Karpas-422 (cell line): ENCODE data around the gene RMND5A. TPM values are rescaled to one million over a fixed set of nuclear protein-coding genes. Genes with fewer than 3 reads are reported as not detected.

Experiments
- DNase-seq: peaks from one replicate; pipeline ENCODE4 v3.0.0-alpha.2; 2015
- H2AFZ ChIP-seq: fragments of 200-600 bp; sonication (generic); 2 replicates; pipeline ENCODE4 v1.6.1; 2014; ENCODE audit warnings: antibody characterized with exemption, low read length, mixed read lengths
- H3K27ac ChIP-seq: fragments of 200-600 bp; sonication (generic); 2 replicates; pipeline ENCODE4 v1.5.1; 2014; ENCODE audit warnings: mild to moderate bottlenecking, low read length, moderate library complexity
- H3K27me3 ChIP-seq: fragments of 200-600 bp; sonication (generic); 2 replicates; pipeline ENCODE4 v1.6.1; 2014; ENCODE audit warnings: low read length, mixed read lengths
- H3K36me3 ChIP-seq: fragments of 200-600 bp; sonication (generic); 2 replicates; pipeline ENCODE4 v1.6.1; 2014; ENCODE audit warnings: low read length, mixed read lengths; ENCODE audit not compliant: insufficient read depth
- H3K4me1 ChIP-seq: fragments of 200-600 bp; sonication (generic); 2 replicates; pipeline ENCODE4 v1.6.1; 2014; ENCODE audit warnings: mild to moderate bottlenecking, low read length, mixed read lengths
- H3K4me2 ChIP-seq: fragments of 200-600 bp; sonication (generic); 2 replicates; pipeline ENCODE4 v1.6.1; 2014; ENCODE audit warnings: low read length, low read depth, mild to moderate bottlenecking; ENCODE audit not compliant: poor library complexity, severe bottlenecking
- H3K4me3 ChIP-seq: fragments of 200-600 bp; sonication (generic); 2 replicates; pipeline ENCODE4 v1.5.1; 2014; ENCODE audit warnings: mild to moderate bottlenecking, antibody characterized with exemption, low read length, mixed read lengths
- H3K79me2 ChIP-seq: fragments of 200-600 bp; sonication (generic); 2 replicates; pipeline ENCODE4 v1.6.1; 2014; ENCODE audit warnings: mild to moderate bottlenecking, low read length, mixed read lengths
- H3K9ac ChIP-seq: fragments of 200-600 bp; sonication (generic); 2 replicates; pipeline ENCODE4 v1.6.0; 2014; ENCODE audit warnings: low read length
- H3K9me2 ChIP-seq: fragments of 200-600 bp; sonication (generic), shearing (Covaris generic); replicated peaks from 2 replicates; pipeline ENCODE4 v1.6.0; 2014; ENCODE audit warnings: mild to moderate bottlenecking, low read length, moderate library complexity; ENCODE audit not compliant: insufficient read depth
- H3K9me3 ChIP-seq: fragments of 300-700, 200-600 bp; sonication (generic); 2 replicates; pipeline ENCODE4 v1.6.1; 2014; ENCODE audit warnings: low read length, mixed read lengths
- H4K20me1 ChIP-seq: fragments of 200-600 bp; sonication (generic); 2 replicates; pipeline ENCODE4 v1.6.1; 2014; ENCODE audit warnings: mild to moderate bottlenecking, antibody characterized with exemption, low read length, low read depth; ENCODE audit not compliant: insufficient read depth
- total RNA-seq: library from RNA; depleted of rRNA; stranded (reverse); fragments of >200 nt; shearing (Covaris generic); gene quantifications from 2 replicates; pipeline ENCODE4 v1.2.3, GENCODE V29; 2014; ENCODE audit warnings: low replicate concordance

The RMND5A gene
- total RNA-seq, 1 experiment from 2014 or later = 180 TPM

DNA sequence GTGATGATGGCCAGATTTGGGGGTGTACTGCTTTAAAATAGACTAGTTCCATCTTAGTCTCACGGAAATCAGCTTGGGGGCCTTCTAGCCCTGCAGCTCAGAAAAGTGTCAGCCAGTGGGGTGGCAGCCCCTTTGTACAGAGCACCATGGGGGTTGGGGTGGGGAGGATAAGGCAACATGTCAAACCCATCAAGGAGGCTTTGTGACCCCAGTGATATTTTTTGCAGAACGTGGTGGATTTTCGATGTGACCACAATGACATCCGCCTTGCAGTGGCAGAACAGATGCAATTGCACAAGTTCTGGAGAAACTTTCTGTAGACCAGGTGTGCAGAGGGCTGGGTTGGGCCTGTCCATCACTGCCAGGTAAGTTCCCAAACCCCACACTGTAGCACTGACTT lies 73.7 kb downstream of the RMND5A start:
- Histone ChIP-seq H3K27ac (no peak overlapping the region), H3K79me2 (no peaks in the 10 kb centered on the region), H3K9me2 (no peaks in the 10 kb centered on the region), H3K4me1 (no peaks in the 10 kb centered on the region), H3K9ac (no peak overlapping the region), H3K36me3 (peaks cover 5% of the 10 kb centered on the region; the same call in 1 of the 2 replicates), H3K27me3 (peaks cover 7% of the 10 kb centered on the region; the same call in 1 of the 2 replicates), H2AFZ (no peak overlapping the region), H3K4me3 (no peak overlapping the region), H4K20me1 (no peaks in the 10 kb centered on the region), H3K9me3 (peaks cover 11% of the 10 kb centered on the region; the same call in 1 of the 2 replicates), H3K4me2 (no peak overlapping the region)
- no peak for DNase-seq

GRCh38 chr2:86794861-86795260 lies 74.8 kb downstream of the RMND5A start:
- no peak overlapping the region for H3K27ac ChIP-seq
- H3K4me1 ChIP-seq = no peaks in the 10 kb centered on the region
- H3K9me2 ChIP-seq = no peaks in the 10 kb centered on the region
- H3K4me2 ChIP-seq = no peak overlapping the region
- no peaks in the 10 kb centered on the region for H4K20me1 ChIP-seq
- H3K9me3 ChIP-seq = peaks cover 11% of the 10 kb centered on the region; the same call in 1 of the 2 replicates
- H3K27me3 ChIP-seq = peaks cover 7% of the 10 kb centered on the region; the same call in 1 of the 2 replicates
- no peak for DNase-seq
- peaks cover 5% of the 10 kb centered on the region; the same call in 1 of the 2 replicates for H3K36me3 ChIP-seq
- H2AFZ ChIP-seq = no peak overlapping the region
- H3K9ac ChIP-seq = no peak overlapping the region
- no peak overlapping the region for H3K4me3 ChIP-seq
- no peaks in the 10 kb centered on the region for H3K79me2 ChIP-seq

DNA sequence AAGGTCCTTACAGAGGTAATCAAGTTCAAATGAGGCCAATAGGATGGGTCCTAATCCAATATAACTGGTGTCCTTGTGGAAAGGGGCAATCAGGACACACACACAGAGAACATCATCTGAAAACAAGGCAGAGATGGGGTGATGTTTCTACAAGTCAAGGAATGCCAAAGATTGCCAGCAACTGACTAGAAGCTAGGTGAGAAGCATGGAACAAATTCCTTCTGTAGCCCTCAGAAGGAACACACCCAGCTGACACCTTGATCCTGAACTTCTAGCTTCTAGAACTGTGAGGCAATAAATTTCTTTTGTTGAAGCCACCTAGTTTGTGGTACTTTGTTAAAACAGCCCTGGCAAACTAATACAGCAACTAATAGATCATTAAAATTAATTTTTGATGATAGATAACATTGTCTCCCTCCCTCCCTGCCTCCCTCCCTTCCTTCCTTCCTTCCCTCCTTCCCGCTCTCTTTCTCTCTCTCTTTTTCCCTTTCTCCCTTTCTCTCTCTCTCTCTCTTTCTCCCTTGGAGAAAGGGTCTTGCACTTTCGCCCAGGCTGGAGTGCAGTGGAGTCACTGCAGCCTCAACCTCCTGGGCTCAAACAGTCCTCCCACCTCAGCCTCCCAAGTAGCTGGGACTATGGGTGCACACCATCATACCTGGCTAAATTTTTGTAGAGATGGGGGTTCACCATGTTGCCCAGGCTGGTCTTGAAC lies 80.9 kb downstream of the RMND5A start:
- DNase-seq = no peak
- Histone ChIP-seq H2AFZ (no peak overlapping the region), H3K27me3 (0 out of 2 replicates have a peak, but pooled peaks cover 3% of the 10 kb centered on the region), H3K4me1 (no peaks in the 10 kb centered on the region), H3K9me2 (no peaks in the 10 kb centered on the region), H3K36me3 (peaks cover 2% of the 10 kb centered on the region; the same call in 1 of the 2 replicates), H3K9ac (no peak overlapping the region), H3K4me2 (no peak overlapping the region), H3K9me3 (peaks cover 7% of the 10 kb centered on the region; the same call in 1 of the 2 replicates), H3K27ac (no peak overlapping the region), H3K79me2 (no peaks in the 10 kb centered on the region), H3K4me3 (no peak overlapping the region), H4K20me1 (no peaks in the 10 kb centered on the region)

DNA sequence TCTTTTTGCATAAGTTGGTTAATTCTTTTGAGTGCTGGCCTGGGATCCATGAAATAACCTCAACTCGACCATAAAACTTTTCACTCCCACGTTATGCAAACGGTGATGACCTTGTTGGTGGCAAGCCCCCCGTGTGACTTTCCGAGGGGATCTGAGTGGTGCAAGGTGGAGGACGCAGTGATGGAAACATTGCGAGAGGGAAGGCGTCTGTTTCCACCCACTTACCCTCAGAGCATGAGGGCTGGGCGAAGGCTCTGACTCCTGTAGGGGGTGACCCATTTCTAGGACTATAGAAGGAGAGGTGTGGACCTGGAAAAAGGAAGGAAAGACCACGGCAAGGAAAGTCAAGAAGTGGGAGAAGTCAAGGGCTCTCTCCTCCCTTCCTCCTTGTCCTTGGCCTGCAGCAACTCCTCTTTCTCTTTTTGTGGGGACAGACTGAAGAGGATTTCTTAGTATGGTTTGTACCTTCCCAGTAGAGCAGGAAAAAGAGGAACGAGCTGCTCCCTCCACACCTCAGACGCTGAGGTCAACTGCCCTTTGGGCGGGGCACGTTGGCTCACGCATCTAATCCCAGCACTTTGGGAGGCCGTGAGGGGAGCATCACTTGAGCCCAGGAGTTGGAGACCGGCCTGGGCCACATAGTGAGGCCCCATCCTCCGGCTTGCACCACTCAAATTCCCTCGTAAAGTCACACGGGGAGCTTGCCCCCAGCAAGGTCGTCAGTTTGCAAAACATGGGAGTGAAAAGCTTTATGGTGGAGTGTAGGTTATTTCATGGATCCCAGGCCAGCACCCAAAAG lies 86.2 kb downstream of the RMND5A start:
- Histone ChIP-seq H3K79me2 (no peaks in the 10 kb centered on the region), H3K36me3 (no peaks in the 10 kb centered on the region), H3K9ac (no peak overlapping the region), H2AFZ (no peak overlapping the region), H3K27me3 (no peaks in the 10 kb centered on the region), H4K20me1 (no peaks in the 10 kb centered on the region), H3K9me3 (no peaks in the 10 kb centered on the region), H3K9me2 (no peaks in the 10 kb centered on the region), H3K27ac (no peak overlapping the region), H3K4me2 (no peak overlapping the region), H3K4me3 (no peak overlapping the region), H3K4me1 (peaks cover 15% of the 10 kb centered on the region)
- no peak for DNase-seq

- H3K27me3 ChIP-seq = no peaks in the 10 kb centered on the region
- peak overlapping the region; percentile 59; the same call in 1 of the 2 replicates for H3K4me3 ChIP-seq
- H2AFZ ChIP-seq = peak overlapping the region; percentile 44; the same call in 1 of the 2 replicates
- no peaks in the 10 kb centered on the region for H4K20me1 ChIP-seq
- H3K79me2 ChIP-seq = no peaks in the 10 kb centered on the region
- no peak overlapping the region for H3K27ac ChIP-seq
- H3K9me3 ChIP-seq = no peaks in the 10 kb centered on the region
- peak overlapping the region; percentile 38 for H3K9ac ChIP-seq
- no peak for DNase-seq
- no peaks in the 10 kb centered on the region for H3K36me3 ChIP-seq
- no peaks in the 10 kb centered on the region for H3K9me2 ChIP-seq
- peaks cover 15% of the 10 kb centered on the region for H3K4me1 ChIP-seq
- H3K4me2 ChIP-seq = peak overlapping the region; percentile 64
Measured at GRCh38 chr2:86807133-86807467, 87.0 kb downstream of the RMND5A start.

GRCh38 chr2:86807468-86808275 lies 87.6 kb downstream of the RMND5A start:
- peak; percentile 57 for DNase-seq
- Histone ChIP-seq H3K9me2 (no peaks in the 10 kb centered on the region), H3K79me2 (no peaks in the 10 kb centered on the region), H3K27ac (no peak overlapping the region), H3K36me3 (no peaks in the 10 kb centered on the region), H4K20me1 (no peaks in the 10 kb centered on the region), H3K4me1 (peaks cover 15% of the 10 kb centered on the region), H3K27me3 (no peaks in the 10 kb centered on the region), H2AFZ (peak overlapping the region; percentile 44; the same call in 1 of the 2 replicates), H3K9ac (peak overlapping the region; percentile 38), H3K9me3 (no peaks in the 10 kb centered on the region), H3K4me2 (peak overlapping the region; percentile 64), H3K4me3 (peak overlapping the region; percentile 59)

DNA sequence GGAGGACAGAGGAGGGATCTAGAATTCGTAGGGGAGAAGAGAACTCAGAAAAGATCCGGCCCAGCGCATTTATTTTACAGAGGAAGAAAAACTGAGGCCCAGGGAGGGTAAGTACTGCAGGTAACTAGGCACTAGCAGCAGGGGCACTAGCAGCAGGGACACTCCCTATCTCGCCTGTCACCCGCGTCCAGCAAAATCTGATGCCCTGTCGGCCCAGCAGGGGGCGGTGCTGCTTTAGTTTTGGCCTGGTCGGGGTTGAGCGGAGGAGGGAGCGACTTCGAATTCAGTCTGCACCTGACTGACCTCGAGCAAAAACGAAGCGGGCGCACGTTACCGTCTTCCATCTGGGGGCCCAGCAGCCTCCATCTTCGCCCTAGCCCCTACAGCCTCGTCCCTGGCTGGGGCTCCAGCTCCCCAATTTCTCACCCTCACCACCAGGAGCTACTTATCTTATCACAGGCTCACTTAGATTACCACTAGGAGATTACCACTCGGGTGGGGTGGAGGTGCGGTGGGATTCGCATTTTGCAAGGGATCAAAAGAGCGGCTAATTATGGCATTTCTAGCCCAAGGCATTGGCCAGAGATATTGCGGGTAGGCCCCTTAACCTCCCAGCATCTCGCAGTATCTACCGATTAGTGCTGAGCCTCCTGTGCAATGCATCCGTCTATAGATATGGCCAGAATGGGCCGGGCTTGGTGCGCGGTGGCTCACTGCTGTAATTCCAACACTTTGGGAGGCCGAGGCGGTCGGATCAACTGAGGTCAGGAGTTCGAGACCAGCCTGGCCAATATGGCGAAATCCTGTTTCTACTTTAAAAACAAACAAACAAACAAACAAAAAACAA lies 88.4 kb downstream of the RMND5A start:
- H3K79me2 ChIP-seq = no peaks in the 10 kb centered on the region
- no peaks in the 10 kb centered on the region for H3K9me3 ChIP-seq
- H3K27ac ChIP-seq = no peak overlapping the region
- peak overlapping the region; percentile 38 for H3K9ac ChIP-seq
- peak overlapping the region; percentile 44; the same call in 1 of the 2 replicates for H2AFZ ChIP-seq
- peaks cover 15% of the 10 kb centered on the region for H3K4me1 ChIP-seq
- H3K36me3 ChIP-seq = no peaks in the 10 kb centered on the region
- H4K20me1 ChIP-seq = no peaks in the 10 kb centered on the region
- H3K4me3 ChIP-seq = peak overlapping the region; percentile 59
- H3K9me2 ChIP-seq = no peaks in the 10 kb centered on the region
- peak overlapping the region; percentile 64 for H3K4me2 ChIP-seq
- peak; percentile 96 for DNase-seq
- H3K27me3 ChIP-seq = no peaks in the 10 kb centered on the region
